Endometrial microvascular endothelial cells (primary cell): Measurements from ENCODE around the gene KRTAP10-2. TPM values are rescaled to one million over a fixed set of nuclear protein-coding genes. Genes with fewer than 3 reads are reported as not detected.

Experiments used
- in situ Hi-C: cut with HindIII; loops from 2 replicates; pipeline ENCODE4 v1.10.0; 2017; ENCODE audit warnings: low sequenced_read_pairs, low pct_unique_long_range_greater_than_20kb; ENCODE audit errors: inconsistent ontology term
- total RNA-seq: library from RNA; depleted of rRNA; stranded (reverse); fragments of >200 nt; gene quantifications from one replicate; pipeline ENCODE4 v1.2.3, GENCODE V29; 2015; ENCODE audit errors: inconsistent ontology term

The KRTAP10-2 gene
- total RNA-seq, 1 donor from 2014 or later, result not detected

DNA sequence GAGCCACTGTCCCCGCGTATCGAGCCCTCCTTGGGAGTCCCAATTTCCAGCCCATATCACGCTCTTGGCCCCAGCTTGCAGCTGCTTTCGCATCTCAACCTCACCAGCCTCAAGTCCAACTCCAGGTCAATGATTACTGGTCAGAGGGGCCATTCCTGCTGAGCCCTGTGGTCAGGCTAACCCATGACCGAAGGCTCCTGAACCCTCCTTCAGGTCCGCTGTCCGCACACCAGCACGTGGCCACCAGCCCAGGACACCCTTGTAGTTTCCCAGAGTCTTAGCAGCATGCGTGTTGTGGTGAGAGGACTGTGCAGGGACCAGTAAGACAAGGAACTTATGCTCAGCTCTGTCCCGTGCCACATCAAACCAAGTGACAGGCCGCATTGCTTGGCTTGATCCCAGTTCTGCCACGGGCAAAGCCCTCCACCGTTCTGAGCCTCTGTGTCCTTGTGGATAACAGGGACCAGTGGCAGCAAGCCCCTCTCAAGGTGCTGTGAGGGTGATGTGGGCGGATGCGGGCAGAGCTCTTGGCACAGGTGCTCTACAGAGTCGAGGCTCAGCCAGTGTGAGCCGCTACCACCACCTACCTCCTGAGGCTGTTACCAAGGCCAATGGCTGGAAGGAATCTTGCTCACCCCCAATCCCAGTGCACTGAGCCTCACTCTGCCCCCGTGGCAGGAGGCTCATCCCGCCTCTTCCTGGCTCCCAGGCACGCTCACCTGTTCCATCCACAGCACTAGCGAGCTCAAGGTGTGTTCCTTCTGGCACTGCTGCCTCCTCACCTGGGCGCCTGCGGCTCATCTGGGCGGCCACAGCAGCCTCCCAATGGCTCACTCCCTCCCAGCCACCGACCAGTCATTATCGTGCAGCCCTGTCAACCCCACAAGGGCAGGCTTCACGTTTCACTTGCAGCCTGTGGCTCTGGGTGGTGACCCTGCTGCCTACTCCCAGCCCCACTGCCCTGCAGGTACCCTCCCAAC, 31.7 kb downstream of the KRTAP10-2 start:
- in situ Hi-C loops, result no loop called here

GRCh38 chr21:44518686-44519085, 32.6 kb downstream of the KRTAP10-2 start:
- in situ Hi-C loops, result no loop called here

DNA sequence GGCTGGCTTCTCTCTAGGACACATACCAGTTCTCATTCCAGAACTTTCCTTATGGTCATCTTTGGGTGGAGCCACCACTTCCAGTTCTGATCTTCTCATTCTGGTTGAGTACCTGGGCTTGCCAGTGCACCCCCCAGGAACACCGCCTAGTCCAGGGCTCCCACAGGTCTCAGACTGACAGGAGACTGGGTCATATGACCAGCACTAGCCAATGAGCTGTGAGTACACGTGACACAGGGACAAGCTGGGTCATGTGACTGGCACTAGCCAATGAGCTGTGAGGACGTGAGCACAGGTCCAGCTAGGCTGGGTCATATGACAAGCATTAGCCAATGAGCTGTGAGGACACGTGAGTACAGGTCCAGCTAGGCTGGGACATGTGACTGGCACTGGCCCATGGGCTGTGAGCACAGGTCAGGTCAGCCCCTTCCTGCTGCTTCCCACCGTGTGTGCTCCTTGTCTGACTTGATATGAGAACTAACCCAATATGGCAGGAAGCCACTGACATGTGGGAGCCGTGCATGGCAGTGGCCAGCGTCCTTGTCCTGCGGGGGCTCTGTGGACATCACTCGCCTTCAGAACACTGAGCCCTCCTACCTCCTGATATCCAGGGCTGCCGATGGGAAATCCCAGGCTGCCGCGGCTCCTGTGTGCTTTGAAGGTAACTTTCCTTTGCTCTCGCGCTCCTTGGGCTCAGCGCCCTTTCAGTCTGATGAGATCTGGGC, 34.0 kb downstream of the KRTAP10-2 start:
- in situ Hi-C loops, result no loop called here

DNA sequence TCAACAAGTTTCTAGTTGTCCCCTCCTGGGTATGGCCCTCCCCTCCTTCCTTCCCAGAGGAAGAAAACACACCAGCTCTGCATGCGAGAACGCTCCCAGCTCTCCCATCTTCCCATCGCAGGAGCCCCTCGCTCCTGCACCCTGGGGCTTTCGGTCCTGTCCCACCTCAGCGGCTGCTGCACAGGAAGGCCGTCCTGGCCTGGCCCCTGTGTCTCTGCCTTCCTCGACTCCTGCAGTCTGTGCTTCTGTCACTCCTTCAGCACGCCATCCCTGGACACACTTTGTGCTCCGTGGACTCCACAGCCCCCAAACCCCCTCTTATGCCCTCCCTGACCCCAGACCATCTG, 34.5 kb downstream of the KRTAP10-2 start:
- in situ Hi-C loops, result no loop called here

DNA sequence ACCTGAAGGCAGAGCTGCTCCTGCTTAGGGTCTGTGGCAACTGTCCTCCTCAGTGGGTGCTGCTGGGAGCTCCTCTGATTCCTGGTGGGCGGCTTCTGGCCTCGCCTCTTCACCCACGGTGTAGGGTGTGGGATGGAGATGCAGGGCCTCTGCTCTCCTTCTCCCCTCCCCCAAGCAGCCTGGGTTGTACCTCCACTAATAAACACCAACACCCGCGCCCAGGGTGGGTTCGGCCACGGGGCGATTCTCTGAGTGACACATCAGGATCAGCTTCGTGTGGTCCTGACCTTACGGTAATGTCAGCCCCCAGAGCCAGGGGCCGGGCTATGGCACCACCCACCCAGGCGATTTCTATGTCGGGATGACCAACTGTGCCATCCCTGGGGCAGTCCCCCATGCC, 35.0 kb downstream of the KRTAP10-2 start:
- in situ Hi-C loops, result no loop called here

DNA sequence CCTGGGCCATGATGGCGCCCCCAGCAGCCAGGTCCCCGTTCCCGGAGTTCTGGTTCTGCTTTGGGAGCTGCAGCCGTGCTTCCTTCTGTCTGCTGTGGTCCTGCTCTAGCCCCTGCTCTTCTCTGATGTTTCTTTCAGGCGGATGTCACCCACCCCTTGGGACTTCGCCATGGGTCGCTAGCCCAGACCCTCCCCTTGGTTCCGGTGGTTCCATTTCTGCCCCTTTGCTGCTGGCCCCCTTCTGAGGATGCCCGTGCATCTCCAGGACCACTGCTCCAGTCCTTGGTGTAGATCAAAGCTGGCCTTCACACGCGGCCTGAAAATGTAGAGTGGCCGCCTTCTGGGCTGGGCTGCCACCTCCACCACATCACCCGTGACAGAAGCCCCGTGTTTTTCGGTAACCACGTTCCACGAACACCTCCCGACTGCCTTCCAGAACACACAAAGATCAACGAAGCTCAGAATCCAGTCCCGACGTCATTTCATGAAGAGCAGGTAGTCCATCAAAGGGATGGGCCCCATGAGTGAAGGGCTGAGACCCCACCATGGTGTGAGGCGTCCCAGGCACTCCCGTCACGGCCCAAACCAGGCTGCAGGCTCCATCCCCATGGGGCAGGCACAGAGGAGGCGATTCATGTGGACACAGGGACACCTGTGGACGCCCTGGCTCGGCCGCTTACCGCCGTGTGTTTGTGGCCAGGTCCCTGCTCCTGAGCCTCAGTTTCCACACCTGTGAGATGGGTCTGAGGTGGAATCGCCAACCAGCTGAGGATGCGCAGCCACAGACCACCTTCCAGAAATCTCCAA, 35.7 kb downstream of the KRTAP10-2 start:
- in situ Hi-C loops, result no loop called here

DNA sequence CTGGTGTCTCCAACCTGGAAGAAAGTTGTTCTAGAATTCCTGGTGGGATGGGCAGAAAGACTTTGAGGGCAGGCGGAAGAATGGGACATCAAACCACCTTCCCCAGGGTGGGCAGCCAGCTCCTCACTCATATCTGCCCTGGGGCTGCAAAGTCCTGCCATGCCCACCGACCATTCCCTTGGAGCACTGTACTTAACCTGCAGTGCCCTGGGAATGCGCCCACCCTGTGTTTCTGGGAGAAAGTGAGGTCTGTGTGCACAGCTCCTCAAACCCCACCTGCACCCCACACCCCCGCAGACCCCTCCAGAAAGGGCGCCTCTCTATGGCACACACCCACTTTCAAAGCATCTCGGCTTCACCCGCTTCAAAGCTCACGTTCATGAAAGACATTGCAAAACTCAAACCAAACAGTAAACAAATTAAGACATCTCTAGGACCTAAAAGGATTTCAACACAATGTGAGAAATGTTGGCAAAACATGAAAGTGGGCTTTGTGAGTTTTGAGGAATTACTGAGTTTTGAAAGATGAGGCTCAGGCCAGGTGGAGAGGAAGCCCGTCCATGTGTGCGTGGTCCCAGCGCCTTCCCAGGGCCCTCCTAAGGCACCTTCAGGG, 36.5 kb downstream of the KRTAP10-2 start:
- in situ Hi-C loops, result no loop called here

- in situ Hi-C loops, result no loop called here
Observed at GRCh38 chr21:44514218-44514520, 37.1 kb downstream of the KRTAP10-2 start.

- in situ Hi-C loops, result no loop called here
Observed at GRCh38 chr21:44513389-44514217, 37.7 kb downstream of the KRTAP10-2 start.

- in situ Hi-C loops, result no loop called here
Observed at GRCh38 chr21:44512496-44513388, 38.6 kb downstream of the KRTAP10-2 start.

- in situ Hi-C loops, result no loop called here
Observed at GRCh38 chr21:44511938-44512275, 39.4 kb downstream of the KRTAP10-2 start.

DNA sequence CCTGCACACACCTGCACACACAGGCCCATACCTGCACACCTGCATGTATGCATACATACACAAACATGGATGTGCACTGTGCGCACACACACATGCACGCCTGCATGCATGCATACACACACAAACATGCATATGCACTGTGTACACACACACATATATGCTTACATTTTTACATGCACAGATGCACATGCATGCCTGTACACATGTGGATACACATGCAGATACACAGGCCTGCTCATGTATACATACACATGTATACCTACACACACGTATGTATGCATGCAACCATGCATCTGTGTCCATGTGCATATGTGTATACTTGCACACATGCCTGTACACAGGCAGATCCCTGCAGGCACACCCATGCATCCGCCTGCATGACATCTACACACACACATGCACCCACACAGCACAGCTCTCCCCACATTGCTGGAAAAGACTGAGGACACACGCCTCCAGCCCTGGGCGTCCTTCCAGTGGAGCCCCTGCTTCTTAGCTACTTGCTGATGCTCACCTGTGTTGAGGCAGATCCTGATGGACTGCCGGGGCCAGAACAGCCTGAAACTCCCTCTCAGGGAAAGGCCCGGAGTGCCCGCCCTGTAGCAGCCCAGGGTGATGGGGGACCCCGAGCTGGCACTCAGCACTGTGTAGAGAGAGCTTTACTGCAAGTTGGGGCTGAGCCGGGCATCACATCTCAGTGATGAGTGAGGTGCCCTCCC, 39.9 kb downstream of the KRTAP10-2 start:
- in situ Hi-C loops, result no loop called here

- in situ Hi-C loops, result no loop called here
Observed at GRCh38 chr21:44510508-44511218, 40.6 kb downstream of the KRTAP10-2 start.

DNA sequence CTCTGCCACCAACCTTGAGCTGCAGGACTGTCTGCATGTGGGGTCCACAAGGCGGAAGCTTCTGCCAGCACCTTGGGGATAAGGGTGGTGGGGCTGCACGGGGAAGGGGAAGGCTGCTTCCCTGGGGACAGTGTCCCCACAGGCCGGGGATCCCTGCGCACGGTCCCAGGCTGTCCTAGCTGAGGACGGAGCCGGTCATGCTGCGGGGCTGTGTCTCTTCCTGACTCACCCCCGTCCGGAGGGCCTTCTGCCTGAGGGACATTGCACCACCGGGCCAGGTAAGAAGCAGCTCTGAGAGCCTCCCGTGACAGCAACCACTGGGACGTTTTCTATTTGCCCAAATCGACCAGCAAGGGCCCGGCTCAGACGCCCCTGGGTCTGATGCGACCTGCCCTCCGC, 41.2 kb downstream of the KRTAP10-2 start:
- in situ Hi-C loops, result no loop called here

- in situ Hi-C loops, result no loop called here
Observed at GRCh38 chr21:44509539-44509938, 41.8 kb downstream of the KRTAP10-2 start.

- in situ Hi-C loops, result no loop called here
Observed at GRCh38 chr21:44508711-44509445, 42.4 kb downstream of the KRTAP10-2 start.
